OCI-LY1 (cell line): Measurements from ENCODE around the gene CCDC12.

Experiments
- H2AFZ ChIP-seq: fragments of 200-600 bp; sonication (generic), shearing (Covaris generic); 2 replicates; pipeline ENCODE4 v1.6.0; 2014; ENCODE audit warnings: antibody characterized with exemption, mild to moderate bottlenecking, low read length
- H3F3A ChIP-seq: fragments of 200-600 bp; sonication (generic), shearing (Covaris generic); 2 replicates; pipeline ENCODE4 v1.6.0; 2014; ENCODE audit warnings: mild to moderate bottlenecking, antibody characterized with exemption, low read length, moderate library complexity; ENCODE audit not compliant: insufficient read depth
- H3K27ac ChIP-seq: fragments of 200-600 bp; sonication (generic); 2 replicates; pipeline ENCODE4 v1.5.1; 2014; ENCODE audit warnings: low read length, mixed run types, mild to moderate bottlenecking, low read depth; ENCODE audit not compliant: poor library complexity, severe bottlenecking
- H3K27me3 ChIP-seq: fragments of 200-600 bp; sonication (generic); 2 replicates; pipeline ENCODE4 v1.6.0; 2014; ENCODE audit warnings: antibody characterized with exemption, mild to moderate bottlenecking, low read length, moderate library complexity; ENCODE audit not compliant: insufficient read depth
- H3K36me3 ChIP-seq: fragments of 200-600 bp; sonication (generic); 2 replicates; pipeline ENCODE4 v1.6.1; 2014; ENCODE audit warnings: mild to moderate bottlenecking, antibody characterized with exemption, low read length, moderate library complexity, mixed read lengths; ENCODE audit not compliant: insufficient read depth
- H3K4me1 ChIP-seq: fragments of 200-600 bp; sonication (generic); 2 replicates; pipeline ENCODE4 v1.5.1; 2014; ENCODE audit warnings: mild to moderate bottlenecking, low read length, moderate library complexity; ENCODE audit not compliant: insufficient read depth, severe bottlenecking
- H3K4me2 ChIP-seq: fragments of 200-600 bp; sonication (generic), shearing (Covaris generic); 2 replicates; pipeline ENCODE4 v1.6.1; 2014; ENCODE audit warnings: low read length
- H3K4me3 ChIP-seq: fragments of 200-600 bp; sonication (generic); 2 replicates; pipeline ENCODE4 v1.5.1; 2014; ENCODE audit warnings: low read length, low read depth, mild to moderate bottlenecking, mixed read lengths; ENCODE audit not compliant: poor library complexity, severe bottlenecking
- H3K79me2 ChIP-seq: fragments of 200-600 bp; shearing (Covaris generic); 2 replicates; pipeline ENCODE4 v1.6.1; 2016; ENCODE audit warnings: mixed run types, low read length, mixed read lengths; ENCODE audit not compliant: insufficient read depth
- H3K9ac ChIP-seq: fragments of 200-600 bp; sonication (generic), shearing (Covaris generic); 2 replicates; pipeline ENCODE4 v1.6.1; 2014; ENCODE audit warnings: mild to moderate bottlenecking, low read length, mixed read lengths
- H3K9me2 ChIP-seq: fragments of 200-600 bp; sonication (generic), shearing (Covaris generic); 2 replicates; pipeline ENCODE4 v1.6.1; 2014; ENCODE audit warnings: low read depth, mild to moderate bottlenecking, low read length, mixed read lengths
- H3K9me3 ChIP-seq: fragments of 200-600 bp; shearing (Covaris generic); 2 replicates; pipeline ENCODE4 v1.6.1; 2014; ENCODE audit warnings: low read length, mixed read lengths
- H4K20me1 ChIP-seq: fragments of 200-600 bp; sonication (generic), shearing (Covaris generic); 2 replicates; pipeline ENCODE4 v1.6.0; 2016; ENCODE audit warnings: mild to moderate bottlenecking, low read length; ENCODE audit not compliant: insufficient read depth
- CTCF ChIP-seq: fragments of 200-600 bp; sonication (generic), shearing (Covaris generic); IDR thresholded peaks from 2 replicates; pipeline ENCODE4 v1.5.1; 2017; ENCODE audit warnings: mild to moderate bottlenecking, antibody characterized with exemption, low read length, moderate library complexity, mixed read lengths
- EZH2 ChIP-seq: fragments of 200-600 bp; sonication (generic), shearing (Covaris generic); IDR thresholded peaks from 2 replicates; pipeline ENCODE4 v1.8.0; 2017; ENCODE audit warnings: borderline replicate concordance, mixed run types, mild to moderate bottlenecking, antibody characterized with exemption, low read length, moderate library complexity, mixed read lengths

The CCDC12 gene

GRCh38 chr3:46930166-46930944 lies 46.2 kb downstream of the CCDC12 start:
- H3K36me3 ChIP-seq: peaks cover 52% of the 10 kb centered on the region
- H3K9ac ChIP-seq: peak overlapping the region; percentile 18; the same call in 1 of the 2 replicates
- no peaks in the 10 kb centered on the region for H3K27me3 ChIP-seq
- H3K9me2 ChIP-seq: no peaks in the 10 kb centered on the region
- H3K4me1 ChIP-seq: peaks cover 95% of the 10 kb centered on the region
- H3K9me3 ChIP-seq: 0 out of 2 replicates have a peak, but pooled peaks cover 3% of the 10 kb centered on the region
- no peaks in the 10 kb centered on the region for H3K79me2 ChIP-seq
- TF ChIP-seq EZH2: no peak
- H3K4me3 ChIP-seq: no peak overlapping the region
- H2AFZ ChIP-seq: no peak overlapping the region
- H4K20me1 ChIP-seq: no peaks in the 10 kb centered on the region
- H3F3A ChIP-seq: peaks cover 9% of the 10 kb centered on the region; the same call in 1 of the 2 replicates
- peak overlapping the region; percentile 96 for H3K27ac ChIP-seq
- peak overlapping the region; percentile 33; the same call in 1 of the 2 replicates for H3K4me2 ChIP-seq

- H3F3A ChIP-seq: peaks cover 9% of the 10 kb centered on the region; the same call in 1 of the 2 replicates
- H3K4me1 ChIP-seq: peaks cover 85% of the 10 kb centered on the region
- no peaks in the 10 kb centered on the region for H4K20me1 ChIP-seq
- no peaks in the 10 kb centered on the region for H3K79me2 ChIP-seq
- H3K4me3 ChIP-seq: no peak overlapping the region
- H3K9me3 ChIP-seq: 0 out of 2 replicates have a peak, but pooled peaks cover 3% of the 10 kb centered on the region
- H2AFZ ChIP-seq: no peak overlapping the region
- H3K9ac ChIP-seq: no peak overlapping the region
- peak overlapping the region; percentile 96 for H3K27ac ChIP-seq
- no peaks in the 10 kb centered on the region for H3K9me2 ChIP-seq
- no peaks in the 10 kb centered on the region for H3K27me3 ChIP-seq
- H3K36me3 ChIP-seq: peaks cover 49% of the 10 kb centered on the region
- H3K4me2 ChIP-seq: no peak overlapping the region
- TF ChIP-seq CTCF (no peak), EZH2 (no peak)
These were observed 47.2 kb downstream of the CCDC12 start for GRCh38 chr3:46929324-46929723.

GRCh38 chr3:46928282-46928681 lies 48.3 kb downstream of the CCDC12 start:
- Histone ChIP-seq H3K9me3 (0 out of 2 replicates have a peak, but pooled peaks cover 3% of the 10 kb centered on the region), H3K4me2 (no peak overlapping the region), H3K27me3 (no peaks in the 10 kb centered on the region), H3K4me1 (peaks cover 76% of the 10 kb centered on the region), H3K9me2 (no peaks in the 10 kb centered on the region), H3K27ac (peak overlapping the region; percentile 96), H3K4me3 (no peak overlapping the region), H3F3A (peaks cover 9% of the 10 kb centered on the region; the same call in 1 of the 2 replicates), H4K20me1 (no peaks in the 10 kb centered on the region), H2AFZ (no peak overlapping the region), H3K79me2 (no peaks in the 10 kb centered on the region), H3K36me3 (peaks cover 54% of the 10 kb centered on the region), H3K9ac (no peak overlapping the region)
- TF ChIP-seq EZH2: no peak
- TF ChIP-seq CTCF: no peak
